Kidney (tissue), 14 donors: Measurements from ENCODE around the gene PRPSAP1. TPM values are rescaled to one million over a fixed set of nuclear protein-coding genes. Genes with fewer than 3 reads are reported as not detected.

Source experiments
- DNase-seq, 5 donors: peaks; one replicate each; pipeline ENCODE4 v3.0.0-alpha.2; 2013 to 2020
- FAIRE-seq: peaks from 2 replicates; lab custom pipeline; 2012; peaks lifted over from hg19 to GRCh38; lab: Jason Lieb, UNC
- H3K27ac ChIP-seq, 2 donors: one replicate each; pipeline ENCODE4 v1.7.0; 2013; ENCODE audit warnings: low read depth in 2 of 2, low read length in 2 of 2, inconsistent platforms in 1 of 2
- H3K27me3 ChIP-seq: one replicate; pipeline ENCODE4 v1.7.1; 2013; ENCODE audit warnings: low read length, inconsistent platforms; ENCODE audit not compliant: control insufficient read depth, insufficient read depth
- H3K36me3 ChIP-seq, 3 donors: one replicate each; pipeline versions ENCODE4 v1.7.0 to v1.7.1; 2013; ENCODE audit warnings: low read length in 3 of 3, control low read depth in 1 of 3, inconsistent platforms in 1 of 3; ENCODE audit not compliant: insufficient read depth in 3 of 3, control insufficient read depth in 2 of 3
- H3K4me1 ChIP-seq, 3 donors: one replicate each; pipeline versions ENCODE4 v1.7.0 to v1.7.1; 2013; ENCODE audit warnings: low read length in 3 of 3, inconsistent platforms in 1 of 3, low read depth in 1 of 3; ENCODE audit not compliant: control insufficient read depth in 2 of 3, insufficient read depth in 2 of 3
- H3K4me3 ChIP-seq, 3 donors: one replicate each; pipeline versions ENCODE4 v1.7.0 to v1.8.1; 2013; ENCODE audit warnings: low read length in 3 of 3, control low read depth in 1 of 3, inconsistent platforms in 1 of 3
- H3K9ac ChIP-seq, 3 donors: one replicate each; pipeline versions ENCODE4 v1.7.0 to v1.7.1; 2013; ENCODE audit warnings: low read length in 3 of 3, control low read depth in 1 of 3, inconsistent platforms in 1 of 3
- H3K9me3 ChIP-seq, 3 donors: one replicate each; pipeline versions ENCODE4 v1.7.0 to v1.7.1; 2013; ENCODE audit warnings: low read length in 3 of 3, control low read depth in 1 of 3, inconsistent platforms in 1 of 3; ENCODE audit not compliant: control insufficient read depth in 2 of 3, insufficient read depth in 1 of 3
- CTCF ChIP-seq: IDR thresholded peaks from 3 replicates; pipeline ENCODE4 v1.5.1; 2012; ENCODE audit warnings: mild to moderate bottlenecking, moderate library complexity, borderline replicate concordance; ENCODE audit not compliant: insufficient read depth; ENCODE audit errors: extremely low read depth
- intact Hi-C: fragments of 100-400 bp; cut with DNase I; formaldehyde crosslinking; loops from one replicate; pipeline ENCODE4 v1.11.1; 2022
- polyA plus RNA-seq: library from polyadenylated mRNA; stranded (reverse); fragments of 350-450 nt; fragmentation: Illumina TruSeq; extraction: RNeasy Lipid Tissue Mini Kit (QIAGEN cat#74804); gene quantifications from one replicate; pipeline ENCODE4 v1.2.3, GENCODE V29; 2014; ENCODE audit warnings: low read depth, low replicate concordance; ENCODE audit not compliant: insufficient read depth
- total RNA-seq: library from RNA; stranded (reverse); fragmentation: NEBNext Ultra II Directional; extraction: Animal tissue kit (Norgen Biotek cat#: 25700); gene quantifications from one replicate; pipeline ENCODE4 v1.2.1, GENCODE V29; 2021
- donor health status: control.
- donor health status: control.
- donor health status: control.
- donor health status: control.
- donor health status: control.
- donor health status: DM: yes; HTN: yes; CAD: no.
- donor health status: Normal renal cell carcinoma (clear cell type).

Gene PRPSAP1
- total and polyA plus RNA-seq, 2 donors from 2014 or later = 37.6 to 39.9 TPM

DNA sequence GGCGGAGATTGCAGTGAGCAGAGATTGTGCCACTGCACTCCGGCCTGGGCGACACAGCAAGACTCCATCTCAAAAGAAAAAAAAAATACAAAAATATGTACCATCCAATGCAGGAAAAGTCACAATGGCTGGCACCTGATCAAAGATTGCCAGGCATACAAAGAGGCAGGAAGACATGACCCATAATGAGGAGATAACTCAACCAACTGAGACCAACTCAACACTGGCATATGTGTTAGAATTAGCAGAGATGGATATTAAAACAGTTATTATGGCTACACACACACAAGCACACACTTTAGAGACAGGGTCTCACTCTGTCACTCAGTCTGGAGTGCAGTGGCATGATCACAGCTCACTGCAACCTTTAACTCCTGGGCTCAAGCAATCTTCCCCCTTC is 56.3 kb downstream of the PRPSAP1 start:
- Histone ChIP-seq H3K36me3 (peaks cover 0 to 4% (median 3%) of the 10 kb centered on the region in 3 donors), H3K9me3 (no peaks in the 10 kb centered on the region), H3K27me3 (no peaks in the 10 kb centered on the region), H3K4me3 (no peak overlapping the region), H3K4me1 (no peaks in the 10 kb centered on the region), H3K27ac (no peak overlapping the region), H3K9ac (no peak overlapping the region)
- no peak for TF ChIP-seq CTCF
- no peak for DNase-seq
- no peak for FAIRE-seq
- intact Hi-C loops = no loop called here

GRCh38 chr17:76296889-76297288 is 56.8 kb downstream of the PRPSAP1 start:
- no peaks in the 10 kb centered on the region for H3K4me1 ChIP-seq
- H3K9me3 ChIP-seq = no peaks in the 10 kb centered on the region
- H3K9ac ChIP-seq = no peak overlapping the region
- intact Hi-C loops = no loop called here
- H3K27me3 ChIP-seq = no peaks in the 10 kb centered on the region
- no peak for FAIRE-seq
- no peak overlapping the region for H3K4me3 ChIP-seq
- TF ChIP-seq CTCF = no peak
- no peak overlapping the region for H3K27ac ChIP-seq
- peak in 1 of 5 donors; percentile 25 for DNase-seq
- H3K36me3 ChIP-seq = peaks cover 0 to 4% (median 3%) of the 10 kb centered on the region in 3 donors

- intact Hi-C loops = no loop called here
- H3K4me3 ChIP-seq = no peak overlapping the region
- H3K27me3 ChIP-seq = no peaks in the 10 kb centered on the region
- H3K4me1 ChIP-seq = no peaks in the 10 kb centered on the region
- no peak overlapping the region for H3K27ac ChIP-seq
- peak in 1 of 5 donors; percentile 1 for DNase-seq
- peaks cover 0 to 4% (median 3%) of the 10 kb centered on the region in 3 donors for H3K36me3 ChIP-seq
- TF ChIP-seq CTCF = no peak
- H3K9me3 ChIP-seq = no peaks in the 10 kb centered on the region
- no peak overlapping the region for H3K9ac ChIP-seq
- FAIRE-seq = no peak
Observed at GRCh38 chr17:76296186-76296585, 57.5 kb downstream of the PRPSAP1 start.

GRCh38 chr17:76293106-76293505 is 60.6 kb downstream of the PRPSAP1 start:
- no peaks in the 10 kb centered on the region for H3K9me3 ChIP-seq
- H3K4me1 ChIP-seq = no peaks in the 10 kb centered on the region
- H3K4me3 ChIP-seq = no peak overlapping the region
- H3K27me3 ChIP-seq = no peaks in the 10 kb centered on the region
- H3K36me3 ChIP-seq = peaks cover 0 to 4% (median 3%) of the 10 kb centered on the region in 3 donors
- FAIRE-seq (no peak), DNase-seq (peak in 1 of 5 donors; percentile 13)
- H3K27ac ChIP-seq = no peak overlapping the region
- intact Hi-C loops = no loop called here
- no peak for TF ChIP-seq CTCF
- H3K9ac ChIP-seq = no peak overlapping the region
